Left lung (tissue), 10 donors: Measurements from ENCODE around the gene TMPRSS12. TPM values are rescaled to one million over a fixed set of nuclear protein-coding genes. Genes with fewer than 3 reads are reported as not detected.
A peak's percentile ranks its signal among the peaks of the same experiment; 100 is the strongest.
"Not testable (repeated sequence)": the region's sequence is repeated elsewhere in the genome, so short reads cannot be mapped to it uniquely, and the experiment has no call there.

ENCODE experiments used
- ATAC-seq: fragments of 200-7000 bp; cut with Tn5 transposase; one replicate; pipeline ENCODE4 v1.9.1; 2020; ENCODE audit warnings: moderate library complexity
- DNase-seq, 4 donors: peaks; one replicate each; pipeline ENCODE4 v3.0.0-alpha.2; 2013 to 2020
- H3K27ac ChIP-seq, 2 donors: fragments of 200-600 bp; sonication (generic) in 1 of 2; one replicate each; pipeline versions ENCODE4 v1.5.0 to v1.8.0; 2020 to 2021
- H3K27me3 ChIP-seq, 2 donors: fragments of 200-600 bp; sonication (generic) in 1 of 2; one replicate each; pipeline versions ENCODE4 v1.5.0 to v1.8.0; 2020 to 2021
- H3K36me3 ChIP-seq, 2 donors: fragments of 200-600 bp; sonication (generic) in 1 of 2; one replicate each; pipeline versions ENCODE4 v1.5.0 to v1.8.0; 2020 to 2021
- H3K4me1 ChIP-seq, 2 donors: fragments of 200-600 bp; one replicate each; pipeline ENCODE4 v1.8.0; 2021
- H3K4me3 ChIP-seq, 2 donors: fragments of 200-600 bp; sonication (generic) in 1 of 2; one replicate each; pipeline versions ENCODE4 v1.5.0 to v1.8.0; 2020 to 2021; ENCODE audit warnings: mild to moderate bottlenecking in 1 of 2
- H3K9me3 ChIP-seq, 2 donors: fragments of 200-600 bp; sonication (generic) in 1 of 2; one replicate each; pipeline versions ENCODE4 v1.5.0 to v1.8.0; 2020 to 2021
- CTCF ChIP-seq, 2 donors: fragments of 200-600 bp; sonication (generic) in 1 of 2; IDR thresholded peaks; one replicate each; pipeline versions ENCODE4 v1.5.0 to v1.8.0; 2021; ENCODE audit warnings: antibody characterized with exemption in 2 of 2
- intact Hi-C, 2 donors: fragments of 100-400 bp; cut with DNase I; formaldehyde crosslinking; loops; one replicate each; pipeline versions ENCODE4 v1.11.2 to v1.14.2; 2022
- polyA plus RNA-seq, 6 donors: library from polyadenylated mRNA; unstranded; fragments of 120-200 nt; gene quantifications; one replicate each; pipeline ENCODE4 v1.2.1, GENCODE V29; 2013; ENCODE audit not compliant: insufficient read length in 6 of 6
- total RNA-seq, 2 donors: library from RNA; stranded (reverse); fragmentation: NEBNext Ultra II Directional; extraction: Animal tissue kit (Norgen Biotek cat#: 25700); gene quantifications; one replicate each; pipeline ENCODE4 v1.2.1, GENCODE V29; 2021
- donor health status: DM: no; HTN: yes; CAD: no.
- donor health status: DM: no; HTN: no; CAD: no.

TMPRSS12 gene
- total and polyA plus RNA-seq, 8 donors = 0.06 to 0.12 (median 0.08) TPM; not detected in 4

DNA sequence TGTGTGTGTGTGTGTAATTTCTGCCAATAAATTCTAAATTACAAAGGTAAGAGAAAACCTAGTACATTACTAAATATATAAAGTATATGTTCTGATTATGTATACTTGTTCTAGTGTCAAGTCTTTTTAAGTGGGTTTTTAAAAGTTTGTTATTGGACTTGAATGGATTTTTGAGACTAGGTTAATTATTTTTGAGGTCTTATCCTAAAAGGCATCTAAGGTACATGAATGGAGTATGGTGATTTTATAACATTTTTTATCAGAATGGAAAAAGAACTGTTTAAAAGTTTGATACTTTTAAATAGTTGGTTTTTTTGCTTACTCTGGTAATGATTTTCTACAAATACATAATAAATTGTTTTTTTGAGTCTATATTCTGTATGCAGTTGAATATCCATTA, 22.5 kb upstream of the TMPRSS12 start:
- H3K4me1 ChIP-seq = no peaks in the 10 kb centered on the region
- DNase-seq (no peak), ATAC-seq (no peak)
- H3K9me3 ChIP-seq = no peaks in the 10 kb centered on the region
- intact Hi-C loops = no loop called here
- no peak overlapping the region for H3K27ac ChIP-seq
- no peaks in the 10 kb centered on the region for H3K27me3 ChIP-seq
- TF ChIP-seq CTCF (IDR thresholded peaks at IDR 0.05) = no peak
- H3K4me3 ChIP-seq = no peak overlapping the region
- peaks cover 4 to 40% of the 10 kb centered on the region in 2 donors for H3K36me3 ChIP-seq

GRCh38 chr12:50822082-50822481, 20.6 kb upstream of the TMPRSS12 start:
- ATAC-seq (no peak), DNase-seq (no peak)
- no peak for TF ChIP-seq CTCF (IDR thresholded peaks at IDR 0.05)
- Histone ChIP-seq H3K9me3 (no peaks in the 10 kb centered on the region), H3K4me3 (no peak overlapping the region), H3K27ac (no peak overlapping the region), H3K36me3 (peaks cover 4 to 21% of the 10 kb centered on the region in 2 donors), H3K27me3 (no peaks in the 10 kb centered on the region), H3K4me1 (no peaks in the 10 kb centered on the region)
- intact Hi-C loops = no loop called here

GRCh38 chr12:50823724-50824123, 19.0 kb upstream of the TMPRSS12 start:
- intact Hi-C loops, H3K27ac ChIP-seq: not testable (repeated sequence)

GRCh38 chr12:50824914-50825313, 17.8 kb upstream of the TMPRSS12 start:
- no peaks in the 10 kb centered on the region for H3K36me3 ChIP-seq
- no peaks in the 10 kb centered on the region for H3K27me3 ChIP-seq
- no peaks in the 10 kb centered on the region for H3K4me1 ChIP-seq
- H3K27ac ChIP-seq = no peak overlapping the region
- no peaks in the 10 kb centered on the region for H3K9me3 ChIP-seq
- intact Hi-C loops = no loop called here
- no peak for TF ChIP-seq CTCF (IDR thresholded peaks at IDR 0.05)
- ATAC-seq (peak; percentile 47), DNase-seq (no peak)
- H3K4me3 ChIP-seq = no peak overlapping the region

More at GRCh38 chr12:50823724-50824123, 19.0 kb upstream of the TMPRSS12 start:
- H3K4me1 ChIP-seq, DNase-seq, H3K27me3 ChIP-seq, H3K4me3 ChIP-seq, ATAC-seq, H3K9me3 ChIP-seq, H3K36me3 ChIP-seq: not testable (repeated sequence)

DNA sequence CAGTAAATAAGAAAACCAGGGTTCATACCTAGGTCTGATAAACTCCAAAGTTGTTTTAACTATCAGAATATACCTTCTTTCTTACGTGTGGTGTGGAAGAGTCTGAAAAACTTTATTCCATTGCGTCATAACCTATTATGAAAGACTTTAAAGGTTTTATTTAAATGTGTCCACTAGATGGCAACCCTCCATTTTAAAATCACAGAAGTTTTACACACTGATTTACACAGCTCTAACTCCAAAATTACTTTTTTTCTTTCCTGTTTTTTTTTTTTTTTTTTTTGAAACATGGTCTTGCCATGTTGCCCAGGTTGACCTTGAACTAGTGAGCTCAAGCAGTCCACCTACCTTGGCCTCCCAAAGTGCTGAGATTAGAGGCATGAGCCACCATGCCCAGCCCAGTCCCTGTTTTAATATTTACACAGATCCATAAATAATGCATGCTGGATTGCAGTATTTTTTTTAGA, 17.3 kb upstream of the TMPRSS12 start:
- intact Hi-C loops = no loop called here
- Histone ChIP-seq H3K9me3 (no peaks in the 10 kb centered on the region), H3K27me3 (no peaks in the 10 kb centered on the region), H3K36me3 (no peaks in the 10 kb centered on the region), H3K27ac (no peak overlapping the region), H3K4me3 (no peak overlapping the region), H3K4me1 (no peaks in the 10 kb centered on the region)
- peak; percentile 11 to 32 for TF ChIP-seq CTCF (IDR thresholded peaks at IDR 0.05)
- peak in 2 of 4 donors; percentile 71 to 84 for DNase-seq
- peak; percentile 87 for ATAC-seq

GRCh38 chr12:50828121-50828520, 14.6 kb upstream of the TMPRSS12 start:
- no peaks in the 10 kb centered on the region for H3K36me3 ChIP-seq
- ATAC-seq = no peak
- peaks cover 0 to 1% of the 10 kb centered on the region in 2 donors for H3K9me3 ChIP-seq
- no peak overlapping the region for H3K4me3 ChIP-seq
- H3K27me3 ChIP-seq = no peaks in the 10 kb centered on the region
- no peaks in the 10 kb centered on the region for H3K4me1 ChIP-seq
- TF ChIP-seq CTCF (IDR thresholded peaks at IDR 0.05) = no peak
- intact Hi-C loops = no loop called here
- no peak for DNase-seq
- no peak overlapping the region for H3K27ac ChIP-seq
